T-helper 2 cell (primary cell): Measurements from ENCODE around the gene BTBD9.
"Not testable (repeated sequence)": the region's sequence is repeated elsewhere in the genome, so short reads cannot be mapped to it uniquely, and the experiment has no call there.

Experiments
- DNase-seq, 5 experiments: peaks; one replicate each; pipeline versions ENCODE4 v3.0.0 to v3.0.0-alpha.2; 2012 to 2022

BTBD9 gene

GRCh38 chr6:38425788-38426488 lies 213.8 kb downstream of the BTBD9 start:
- DNase-seq, result not testable (repeated sequence)

GRCh38 chr6:38423746-38424145 lies 216.0 kb downstream of the BTBD9 start:
- DNase-seq, result no peak

- DNase-seq, result no peak
Measured at GRCh38 chr6:38420207-38420606, 219.5 kb downstream of the BTBD9 start.

- DNase-seq, result no peak
Measured at GRCh38 chr6:38417521-38417920, 222.2 kb downstream of the BTBD9 start.

GRCh38 chr6:38415231-38416005 lies 224.3 kb downstream of the BTBD9 start:
- DNase-seq, result no peak

GRCh38 chr6:38413102-38413800 lies 226.5 kb downstream of the BTBD9 start:
- DNase-seq, result no peak

- DNase-seq, result no peak
Measured at GRCh38 chr6:38407192-38407591, 232.5 kb downstream of the BTBD9 start.

GRCh38 chr6:38406096-38406495 lies 233.6 kb downstream of the BTBD9 start:
- DNase-seq, result no peak

- DNase-seq, result no peak
Measured at GRCh38 chr6:38404900-38405556, 234.7 kb downstream of the BTBD9 start.

- peak in 1 of 5 experiments; percentile 15 for DNase-seq
Measured at GRCh38 chr6:38404355-38404754, 235.4 kb downstream of the BTBD9 start.

- DNase-seq, result no peak
Measured at GRCh38 chr6:38403548-38403947, 236.2 kb downstream of the BTBD9 start.

- no peak for DNase-seq
Measured at GRCh38 chr6:38400764-38401163, 239.0 kb downstream of the BTBD9 start.

GRCh38 chr6:38400101-38400500 lies 239.6 kb downstream of the BTBD9 start:
- DNase-seq, result no peak

GRCh38 chr6:38396209-38396608 lies 243.5 kb downstream of the BTBD9 start:
- DNase-seq, result no peak

GRCh38 chr6:38393986-38394385 lies 245.7 kb downstream of the BTBD9 start:
- no peak for DNase-seq

GRCh38 chr6:38391626-38392579 lies 247.8 kb downstream of the BTBD9 start:
- no peak for DNase-seq

GRCh38 chr6:38391206-38391605 lies 248.5 kb downstream of the BTBD9 start:
- DNase-seq, result no peak

GRCh38 chr6:38389875-38390274 lies 249.9 kb downstream of the BTBD9 start:
- no peak for DNase-seq

- DNase-seq, result no peak
Measured at GRCh38 chr6:38387971-38388370, 251.8 kb downstream of the BTBD9 start.

GRCh38 chr6:38387461-38387860 lies 252.3 kb downstream of the BTBD9 start:
- DNase-seq, result no peak

- no peak for DNase-seq
Measured at GRCh38 chr6:38378801-38379200, 260.9 kb downstream of the BTBD9 start.

- DNase-seq, result no peak
Measured at GRCh38 chr6:38375937-38376336, 263.8 kb downstream of the BTBD9 start.
